ENCODE measurements around the gene MYO1E. TPM values are rescaled to one million over a fixed set of nuclear protein-coding genes. Genes with fewer than 3 reads are reported as not detected.
A peak's percentile ranks its signal among the peaks of the same experiment; 100 is the strongest.

MYO1E gene
- total RNA-seq, 2 donors from 2014 or later, result 47.8 to 65.6 TPM

GRCh38 chr15:59299929-59300617 is 72.6 kb downstream of the MYO1E start:
- H3K9me3 ChIP-seq (ENCODE audit: control insufficient read depth, low read length), result no peaks in the 10 kb centered on the region
- H3K4me1 Mint-ChIP-seq, result peaks cover 21% of the 10 kb centered on the region
- peak; percentile 35 for DNase-seq
- peaks cover 3% of the 10 kb centered on the region for H3K36me3 Mint-ChIP-seq (ENCODE audit: low read depth)
- no peaks in the 10 kb centered on the region for H3K4me1 ChIP-seq (ENCODE audit: control insufficient read depth, insufficient read depth, low read length)
- peak overlapping the region; percentile 70 for H3K27ac Mint-ChIP-seq
- no peaks in the 10 kb centered on the region for H3K9me3 Mint-ChIP-seq
- no peaks in the 10 kb centered on the region for H3K36me3 ChIP-seq (ENCODE audit: control insufficient read depth, insufficient read depth, low read length)
- H3K27me3 Mint-ChIP-seq (ENCODE audit: insufficient read depth), result no peaks in the 10 kb centered on the region
- no peak overlapping the region for H3K4me3 Mint-ChIP-seq
- WGBS, 2 experiments (ENCODE audit: insufficient coverage in 1 of 2, insufficient read length in 1 of 2), result 90% methylated on average over 7 to 9 of the region's 9 CpGs
- H3K27me3 ChIP-seq (ENCODE audit: control insufficient read depth, insufficient read depth, low read length, poor library complexity, severe bottlenecking), result no peaks in the 10 kb centered on the region
- TF ChIP-seq, protein P1, sequence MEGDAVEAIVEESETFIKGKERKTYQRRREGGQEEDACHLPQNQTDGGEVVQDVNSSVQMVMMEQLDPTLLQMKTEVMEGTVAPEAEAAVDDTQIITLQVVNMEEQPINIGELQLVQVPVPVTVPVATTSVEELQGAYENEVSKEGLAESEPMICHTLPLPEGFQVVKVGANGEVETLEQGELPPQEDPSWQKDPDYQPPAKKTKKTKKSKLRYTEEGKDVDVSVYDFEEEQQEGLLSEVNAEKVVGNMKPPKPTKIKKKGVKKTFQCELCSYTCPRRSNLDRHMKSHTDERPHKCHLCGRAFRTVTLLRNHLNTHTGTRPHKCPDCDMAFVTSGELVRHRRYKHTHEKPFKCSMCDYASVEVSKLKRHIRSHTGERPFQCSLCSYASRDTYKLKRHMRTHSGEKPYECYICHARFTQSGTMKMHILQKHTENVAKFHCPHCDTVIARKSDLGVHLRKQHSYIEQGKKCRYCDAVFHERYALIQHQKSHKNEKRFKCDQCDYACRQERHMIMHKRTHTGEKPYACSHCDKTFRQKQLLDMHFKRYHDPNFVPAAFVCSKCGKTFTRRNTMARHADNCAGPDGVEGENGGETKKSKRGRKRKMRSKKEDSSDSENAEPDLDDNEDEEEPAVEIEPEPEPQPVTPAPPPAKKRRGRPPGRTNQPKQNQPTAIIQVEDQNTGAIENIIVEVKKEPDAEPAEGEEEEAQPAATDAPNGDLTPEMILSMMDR (conservative IDR thresholded peaks at IDR 0.05), result no peak
- H3K4me3 ChIP-seq (ENCODE audit: low read length), result no peak overlapping the region
- H3K9ac ChIP-seq (ENCODE audit: extremely low read depth, low read length, poor library complexity, severe bottlenecking), result no peak overlapping the region
- H3K27ac ChIP-seq (ENCODE audit: low read depth, low read length), result no peak overlapping the region

DNA sequence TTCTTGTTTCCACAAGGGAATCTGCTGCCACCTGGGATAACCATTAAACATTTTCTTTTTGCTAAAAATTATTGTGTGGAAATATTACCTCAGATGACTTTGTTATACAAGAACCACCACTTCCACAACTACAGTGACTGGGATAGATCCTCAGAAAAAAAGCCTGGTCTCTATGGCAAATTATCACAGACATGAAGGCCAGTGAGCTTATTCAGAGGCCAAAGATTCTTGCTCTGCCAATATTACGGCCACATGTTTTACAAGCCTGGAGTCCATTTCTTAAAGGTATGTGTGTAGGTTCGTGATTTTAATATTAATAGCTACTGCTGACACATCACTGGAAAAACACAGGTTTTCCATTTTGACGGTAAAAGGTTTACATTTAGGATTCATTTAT is 73.8 kb downstream of the MYO1E start:
- Mint-ChIP-seq H3K36me3 (ENCODE audit: low read depth) (peaks cover 3% of the 10 kb centered on the region), H3K27ac (no peak overlapping the region), H3K4me1 (peaks cover 26% of the 10 kb centered on the region), H3K27me3 (ENCODE audit: insufficient read depth) (no peaks in the 10 kb centered on the region), H3K9me3 (no peaks in the 10 kb centered on the region), H3K4me3 (no peak overlapping the region)
- no peak overlapping the region for H3K27ac ChIP-seq (ENCODE audit: low read depth, low read length)
- H3K27me3 ChIP-seq (ENCODE audit: control insufficient read depth, insufficient read depth, low read length, poor library complexity, severe bottlenecking), result no peaks in the 10 kb centered on the region
- WGBS, 2 experiments (ENCODE audit: insufficient coverage in 1 of 2, insufficient read length in 1 of 2), result 92 to 100% methylated on average over 1 to 3 of the region's 3 CpGs
- H3K4me3 ChIP-seq (ENCODE audit: low read length), result no peak overlapping the region
- H3K4me1 ChIP-seq (ENCODE audit: control insufficient read depth, insufficient read depth, low read length), result no peaks in the 10 kb centered on the region
- H3K9me3 ChIP-seq (ENCODE audit: control insufficient read depth, low read length), result no peaks in the 10 kb centered on the region
- TF ChIP-seq, protein P1 (conservative IDR thresholded peaks at IDR 0.05), result no peak
- no peak overlapping the region for H3K9ac ChIP-seq (ENCODE audit: extremely low read depth, low read length, poor library complexity, severe bottlenecking)
- no peaks in the 10 kb centered on the region for H3K36me3 ChIP-seq (ENCODE audit: control insufficient read depth, insufficient read depth, low read length)
- no peak for DNase-seq

DNA sequence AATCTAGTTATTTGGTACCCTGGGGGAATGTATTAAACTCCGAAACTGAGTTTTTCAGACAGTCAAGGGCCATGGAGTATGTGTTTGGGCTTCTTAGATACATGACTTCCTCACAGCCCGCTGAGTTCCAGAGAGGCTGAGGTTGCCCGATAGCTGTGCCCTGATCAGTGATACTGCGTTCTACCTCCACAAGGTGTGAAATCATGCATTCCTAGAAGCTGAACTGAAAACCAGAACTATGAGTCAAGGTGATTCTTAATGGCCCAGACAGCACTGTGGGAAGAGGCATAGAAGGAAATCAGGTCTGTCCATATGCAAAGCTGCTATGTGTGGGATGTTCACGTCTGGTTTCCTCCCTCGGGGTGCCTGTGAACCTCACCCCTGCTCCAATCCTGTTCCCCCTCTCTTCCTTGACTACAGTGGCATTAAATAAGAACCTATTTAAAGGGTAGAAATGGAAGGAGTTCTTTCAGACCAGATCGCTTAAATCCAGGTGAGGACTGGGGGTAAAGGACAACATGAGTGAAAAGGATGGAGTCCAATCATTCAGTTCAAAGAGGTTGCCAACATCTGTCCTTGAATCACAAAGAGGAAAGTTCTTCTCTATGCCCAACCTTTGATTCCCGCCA is 74.3 kb downstream of the MYO1E start:
- TF ChIP-seq, protein P1 (conservative IDR thresholded peaks at IDR 0.05), result no peak
- Mint-ChIP-seq H3K27me3 (ENCODE audit: insufficient read depth) (no peaks in the 10 kb centered on the region), H3K9me3 (no peaks in the 10 kb centered on the region), H3K27ac (no peak overlapping the region), H3K4me3 (no peak overlapping the region), H3K4me1 (peaks cover 22% of the 10 kb centered on the region), H3K36me3 (ENCODE audit: low read depth) (peaks cover 3% of the 10 kb centered on the region)
- no peaks in the 10 kb centered on the region for H3K36me3 ChIP-seq (ENCODE audit: control insufficient read depth, insufficient read depth, low read length)
- no peaks in the 10 kb centered on the region for H3K4me1 ChIP-seq (ENCODE audit: control insufficient read depth, insufficient read depth, low read length)
- peak; percentile 31 for DNase-seq
- WGBS, 2 experiments (ENCODE audit: insufficient coverage in 1 of 2, insufficient read length in 1 of 2), result 90 to 93% methylated on average over 7 to 8 of the region's 8 CpGs
- H3K9ac ChIP-seq (ENCODE audit: extremely low read depth, low read length, poor library complexity, severe bottlenecking), result no peak overlapping the region
- H3K4me3 ChIP-seq (ENCODE audit: low read length), result no peak overlapping the region
- H3K27ac ChIP-seq (ENCODE audit: low read depth, low read length), result no peak overlapping the region
- H3K27me3 ChIP-seq (ENCODE audit: control insufficient read depth, insufficient read depth, low read length, poor library complexity, severe bottlenecking), result no peaks in the 10 kb centered on the region
- H3K9me3 ChIP-seq (ENCODE audit: control insufficient read depth, low read length), result no peaks in the 10 kb centered on the region
